ENCODE results near the gene ABCG5.

ABCG5 gene

DNA sequence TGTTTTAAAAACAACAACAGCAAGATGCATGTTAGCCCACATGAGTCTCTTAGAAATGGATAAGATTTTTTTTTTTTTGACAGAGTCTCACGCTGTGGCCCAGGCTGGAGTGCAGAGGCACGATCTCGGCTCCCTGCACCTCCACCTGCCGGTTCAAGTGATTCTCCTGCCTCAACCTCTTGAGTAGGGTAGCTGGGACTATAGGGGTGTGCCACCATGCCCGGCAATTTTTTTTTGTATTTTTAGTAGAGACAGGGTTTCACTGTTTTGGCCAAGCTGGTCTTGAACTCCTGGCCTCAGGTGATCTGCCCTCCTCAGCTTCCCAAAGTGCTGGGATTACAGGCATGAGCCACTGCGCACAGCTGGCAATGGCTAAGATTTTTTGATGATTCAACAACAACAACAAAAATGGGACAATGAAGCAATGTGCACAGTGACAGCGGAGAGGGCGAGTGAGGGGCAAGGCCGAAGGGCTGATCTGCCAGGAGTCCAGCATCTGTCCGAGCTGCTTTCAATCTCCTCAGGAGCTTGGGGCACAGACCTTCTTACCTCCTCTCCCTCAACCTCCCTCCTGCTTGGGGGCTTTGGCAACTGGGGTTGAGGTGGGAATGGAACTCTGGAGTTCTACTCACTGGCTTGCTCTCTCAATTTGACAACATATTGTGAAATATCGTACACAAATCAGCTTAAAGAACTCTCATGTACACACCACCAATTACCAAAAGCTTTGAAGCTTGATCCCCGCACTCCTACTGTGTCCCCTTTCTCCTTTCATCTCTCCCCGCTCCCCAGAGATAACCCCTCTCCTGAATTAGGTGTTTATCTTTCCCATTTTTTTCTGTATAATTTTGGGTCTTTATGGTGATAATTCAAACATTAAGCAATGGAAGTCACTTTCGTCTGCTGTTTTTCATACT, 3.6 kb upstream of the ABCG5 start:
- no peak for DNase-seq

DNA sequence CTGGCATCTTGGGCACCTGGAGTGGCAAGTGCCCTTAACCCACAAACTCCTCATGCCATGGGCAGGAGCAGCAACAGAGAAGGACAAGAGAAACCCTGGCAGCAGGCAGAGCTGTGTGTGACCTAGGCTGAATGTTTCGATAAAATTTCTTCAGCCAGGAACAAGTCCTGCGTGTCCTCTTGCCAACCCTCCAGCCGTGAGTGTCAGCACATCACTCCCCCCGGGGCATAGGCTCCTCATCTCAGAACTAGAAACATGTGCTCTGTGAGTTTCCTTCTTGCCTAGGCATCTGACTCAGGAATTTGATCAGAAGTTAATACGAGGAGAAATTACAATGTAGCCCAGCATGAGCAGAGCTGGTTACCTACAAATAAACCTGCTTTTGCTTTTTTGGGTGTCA, 2.3 kb upstream of the ABCG5 start:
- no peak for DNase-seq

DNA sequence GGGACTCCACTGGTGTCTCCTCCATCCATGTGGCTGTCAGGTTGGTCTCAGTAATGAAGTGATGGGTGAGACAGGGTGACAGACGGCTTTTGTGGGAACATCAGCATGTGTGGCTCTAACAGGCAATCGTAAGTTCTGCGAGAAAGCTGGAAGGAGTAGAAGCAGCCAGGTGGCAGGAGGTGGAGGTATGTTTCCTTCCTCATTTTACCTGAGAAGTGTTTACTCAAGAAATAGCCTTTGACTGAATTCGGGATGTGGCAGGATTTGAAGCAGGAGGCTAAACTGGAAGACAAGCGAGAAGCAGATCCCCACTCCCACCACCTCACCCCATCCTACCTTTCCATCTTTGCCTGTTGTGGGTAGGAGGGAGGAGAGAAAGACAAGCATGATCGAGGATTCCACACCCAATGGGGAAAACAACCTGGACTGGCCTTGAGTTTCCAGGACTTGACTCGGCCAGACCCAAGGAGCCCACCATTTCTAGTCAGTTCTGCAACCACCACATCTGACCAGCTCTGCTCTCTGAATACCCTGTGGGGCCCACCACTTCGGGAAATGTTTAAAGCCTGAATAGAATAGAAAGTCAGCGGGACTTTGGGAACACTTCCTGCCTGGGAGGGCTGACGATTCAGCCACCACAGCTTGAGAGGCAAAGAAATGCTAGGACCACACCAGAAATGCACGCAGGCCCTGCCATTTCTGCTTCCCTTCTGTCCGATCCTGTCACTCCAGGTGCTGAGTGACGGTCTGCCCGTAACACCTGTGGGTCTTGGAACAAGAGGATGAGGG, 1.3 kb upstream of the ABCG5 start:
- no peak for DNase-seq

DNA sequence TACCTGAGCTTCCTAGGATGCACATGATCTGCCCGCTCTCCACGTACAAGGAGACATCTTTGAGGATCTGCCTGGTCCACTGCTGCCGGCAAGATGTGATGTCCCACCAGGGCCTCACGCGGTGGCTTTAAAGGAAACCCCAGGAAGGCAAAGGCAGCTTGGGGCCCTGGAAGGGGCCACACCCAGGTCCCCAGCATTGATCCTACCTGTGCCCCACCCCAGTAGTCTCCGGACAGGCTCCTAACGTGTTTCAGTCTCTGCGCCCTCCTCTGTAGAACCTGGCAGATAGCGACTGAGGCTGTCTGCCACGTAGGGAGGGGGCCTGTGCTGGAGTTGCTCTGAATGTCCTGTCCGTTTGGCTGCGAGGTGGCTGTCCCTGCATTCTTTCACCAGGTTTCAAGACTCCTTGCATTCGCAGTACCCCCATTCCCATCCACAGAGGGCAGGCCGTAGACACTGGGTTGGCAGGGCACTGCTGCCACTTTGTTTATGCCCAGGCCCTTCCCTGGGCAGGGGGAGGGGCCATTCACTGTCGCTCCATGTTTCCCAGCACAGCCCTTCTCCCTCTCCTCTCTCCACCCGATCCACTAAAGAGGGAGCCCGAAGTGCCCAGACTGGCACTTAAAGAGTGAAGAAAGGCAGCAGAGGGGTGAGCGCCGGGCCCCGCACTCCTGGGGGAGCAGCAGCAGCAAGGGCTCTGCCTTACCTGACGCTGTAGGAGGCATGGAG, 644 bp downstream of the ABCG5 start:
- no peak for DNase-seq

DNA sequence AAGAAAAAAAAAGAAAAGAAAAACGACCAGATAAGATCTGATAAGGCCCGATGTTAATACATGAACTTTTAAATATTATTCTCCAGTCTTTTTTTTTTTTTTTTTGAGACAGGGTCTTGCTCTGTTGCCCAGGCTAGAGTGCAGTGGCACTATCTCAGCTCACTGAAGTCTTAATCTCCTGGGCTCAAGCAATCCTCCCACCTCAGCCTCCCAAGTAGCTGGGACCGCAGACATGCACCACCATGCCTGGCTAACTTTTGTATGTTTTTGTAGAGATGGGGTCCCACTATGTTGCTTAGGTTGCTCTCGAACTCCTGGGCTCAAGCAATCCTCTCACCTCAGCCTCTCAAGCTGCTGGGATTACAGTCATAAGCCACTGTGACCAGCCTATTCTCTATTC, 1.6 kb downstream of the ABCG5 start:
- no peak for DNase-seq

DNA sequence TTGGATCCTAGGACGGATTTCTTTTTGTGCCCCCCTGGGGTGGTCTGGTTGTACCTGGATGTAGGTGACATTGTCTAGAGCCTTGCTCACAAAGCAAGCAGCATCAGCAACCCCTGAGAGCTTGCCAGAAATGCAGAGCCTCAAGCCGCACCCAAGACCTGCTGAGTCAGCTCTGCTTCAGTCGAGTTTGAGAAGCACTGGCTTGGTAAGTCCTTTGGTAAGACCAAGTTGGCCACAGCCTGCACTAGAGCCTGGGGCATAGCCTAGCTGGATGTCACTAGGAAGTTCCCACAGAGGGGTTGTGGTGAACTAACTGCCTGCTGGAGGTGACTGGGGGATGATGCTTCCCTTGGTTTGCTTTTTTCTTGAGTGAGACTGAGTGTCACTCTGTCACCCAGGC, 6.2 kb downstream of the ABCG5 start:
- peak; percentile 3 for DNase-seq

DNA sequence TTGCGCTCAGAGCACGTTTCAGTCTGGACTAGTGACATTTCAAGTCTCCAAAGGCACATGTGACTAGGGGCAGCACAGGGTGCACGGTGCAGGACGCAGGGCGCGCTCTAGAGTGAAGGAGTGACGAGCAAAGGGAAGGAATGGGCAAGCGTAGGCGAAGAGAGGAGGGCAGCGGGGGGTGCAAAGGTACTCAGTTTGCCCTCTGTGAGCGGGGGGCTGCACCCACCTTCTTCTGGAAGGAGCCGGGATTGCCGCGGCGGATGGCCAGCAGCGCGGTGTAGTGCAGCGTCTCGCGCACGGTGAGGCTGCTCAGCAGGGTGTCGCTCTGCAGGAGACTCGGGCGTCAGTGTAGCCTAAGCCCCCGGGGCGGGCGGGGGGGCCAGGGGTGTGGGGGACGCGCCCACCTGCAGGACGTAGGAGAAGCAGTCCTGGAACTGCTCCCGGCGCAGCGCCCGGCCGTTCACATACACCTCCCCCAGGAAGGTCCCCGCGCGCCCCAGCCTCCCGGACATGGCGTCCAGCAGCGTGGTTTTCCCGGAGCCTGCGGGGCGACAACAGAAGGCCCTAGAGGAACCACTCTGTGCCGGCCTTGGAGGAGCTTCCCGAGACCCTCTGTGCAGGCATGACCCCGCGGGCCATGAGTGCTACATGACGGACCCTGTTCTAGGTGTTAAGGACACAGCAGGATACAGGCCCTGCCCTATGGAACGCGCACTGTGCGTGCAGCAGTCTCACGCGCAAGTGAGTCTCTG, 6.9 kb downstream of the ABCG5 start:
- DNase-seq: no peak

DNA sequence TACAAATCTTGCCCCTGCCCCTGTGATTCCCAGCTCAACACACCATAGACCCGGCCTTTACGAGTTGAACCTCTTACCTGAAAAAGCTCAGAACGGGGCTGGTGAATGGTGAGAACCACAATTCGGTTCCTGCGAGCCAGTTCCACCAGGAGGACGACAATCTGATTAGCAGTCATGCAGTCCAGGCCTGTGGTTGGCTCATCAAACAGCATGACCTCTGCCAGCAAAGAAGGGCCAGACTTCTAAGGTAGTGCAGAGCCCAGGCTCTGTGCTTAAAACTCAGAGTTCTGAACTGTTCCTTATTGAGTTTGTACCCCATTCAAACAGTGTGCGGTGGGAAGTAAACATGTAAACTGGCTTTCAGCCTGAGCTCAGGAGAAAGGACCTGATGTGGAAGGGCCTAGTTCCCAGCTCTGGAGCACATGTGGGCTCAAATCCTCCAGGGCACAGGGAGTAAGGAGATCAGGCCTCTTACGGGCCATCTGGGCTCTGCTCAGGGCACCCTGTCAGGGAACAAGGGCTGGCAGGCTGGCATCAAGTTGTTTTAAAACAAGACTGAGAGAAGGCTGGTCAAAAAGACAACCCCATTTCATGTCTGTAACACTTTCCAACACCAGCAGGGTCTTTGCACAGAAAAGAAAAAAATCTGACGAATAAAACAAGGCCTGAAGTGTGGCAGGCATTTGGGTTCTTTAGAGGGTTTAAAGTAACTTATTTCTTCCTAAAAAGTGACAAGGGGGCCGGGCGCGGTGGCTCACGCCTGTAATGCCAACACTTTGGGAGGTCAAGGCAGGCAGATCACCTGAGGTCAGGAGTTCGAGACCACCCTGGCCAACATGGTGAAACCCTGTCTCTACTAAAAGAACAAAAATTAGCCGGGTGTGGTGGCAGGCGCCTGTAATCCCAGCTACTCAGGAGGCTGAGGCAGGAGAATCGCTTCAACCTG, 12.1 kb downstream of the ABCG5 start:
- DNase-seq: no peak

DNA sequence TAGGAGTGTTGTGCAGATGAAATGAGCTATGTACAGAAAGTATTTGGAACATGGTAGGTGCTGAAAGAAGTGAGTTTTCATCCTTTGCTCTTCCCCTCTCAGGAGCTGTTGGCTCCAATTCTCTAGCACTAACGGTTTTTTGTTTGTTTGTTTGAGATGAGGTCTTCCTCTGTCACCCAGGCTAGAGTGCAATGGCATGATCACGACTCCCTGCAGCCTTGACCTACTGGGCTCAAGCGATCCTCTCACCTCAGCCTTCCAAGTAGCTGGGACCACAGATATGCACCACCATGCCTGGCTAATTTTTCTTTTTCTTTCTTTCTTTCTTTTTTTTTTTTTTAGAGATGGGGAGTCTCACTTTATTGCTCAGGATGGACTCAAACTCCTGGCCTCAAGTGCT, 12.8 kb downstream of the ABCG5 start:
- DNase-seq: no peak

DNA sequence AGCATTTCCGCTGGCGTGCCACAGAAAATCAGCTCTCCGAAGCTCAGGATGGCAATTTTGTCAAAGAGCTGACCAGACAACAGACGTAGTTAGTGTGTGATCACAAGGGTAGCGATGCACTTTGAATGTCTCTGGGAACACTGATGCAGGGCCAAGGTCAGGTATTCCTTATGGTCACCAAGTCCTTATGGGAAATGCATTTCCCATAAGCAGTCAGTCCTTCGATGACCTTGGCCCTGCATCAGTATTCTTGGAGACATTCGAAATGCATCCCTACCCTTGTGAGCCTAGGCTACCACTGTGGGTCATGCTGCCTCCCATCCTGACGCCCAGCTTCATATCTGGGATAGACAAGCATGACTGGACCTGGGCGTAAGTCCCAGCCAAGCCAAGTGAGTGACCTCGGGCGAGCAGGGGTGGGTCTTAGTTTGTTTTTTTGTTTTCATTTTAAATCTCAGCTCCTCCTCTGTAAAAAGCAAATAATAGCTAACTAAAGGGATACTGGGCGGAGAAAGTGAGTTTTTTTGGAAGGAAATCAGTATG, 13.6 kb downstream of the ABCG5 start:
- DNase-seq: no peak

DNA sequence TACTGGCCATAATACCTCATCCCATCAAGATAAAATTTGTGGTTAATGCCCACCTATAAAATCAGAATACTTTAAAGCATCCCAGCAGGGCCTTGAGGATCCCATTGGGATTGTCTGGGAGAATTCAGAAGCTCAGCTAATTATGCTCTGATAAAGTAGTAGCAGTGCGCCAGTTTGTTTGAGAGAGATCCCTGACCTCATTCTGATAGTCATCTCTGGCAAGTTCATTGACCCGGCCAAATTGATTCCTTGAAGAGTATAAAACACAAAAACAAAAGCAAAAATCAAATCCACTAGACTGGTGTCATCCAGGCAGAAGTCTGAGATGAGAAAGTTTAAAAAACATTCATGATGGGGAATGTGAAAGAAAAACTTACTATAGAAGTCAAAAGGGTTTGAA, 14.1 kb downstream of the ABCG5 start:
- DNase-seq: no peak

DNA sequence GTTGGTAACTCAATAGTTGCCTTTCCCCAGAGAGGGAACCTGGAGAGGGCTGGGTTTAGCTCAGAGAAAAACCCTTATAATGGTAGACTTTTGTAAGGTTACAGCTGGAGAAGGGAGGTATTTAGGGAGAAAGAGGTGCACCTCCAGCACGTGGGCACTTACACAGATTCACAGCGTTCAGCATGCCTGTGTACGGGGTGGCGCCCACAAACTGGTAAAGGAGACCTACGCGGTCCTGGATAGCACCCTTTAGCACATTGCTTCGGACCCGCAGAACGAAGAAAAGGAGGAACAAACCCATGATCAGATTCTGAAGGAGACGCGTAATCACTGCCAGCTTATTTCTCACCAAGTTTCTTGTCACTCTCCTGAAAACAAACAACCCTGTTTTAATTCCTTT, 14.9 kb downstream of the ABCG5 start:
- DNase-seq: no peak

DNA sequence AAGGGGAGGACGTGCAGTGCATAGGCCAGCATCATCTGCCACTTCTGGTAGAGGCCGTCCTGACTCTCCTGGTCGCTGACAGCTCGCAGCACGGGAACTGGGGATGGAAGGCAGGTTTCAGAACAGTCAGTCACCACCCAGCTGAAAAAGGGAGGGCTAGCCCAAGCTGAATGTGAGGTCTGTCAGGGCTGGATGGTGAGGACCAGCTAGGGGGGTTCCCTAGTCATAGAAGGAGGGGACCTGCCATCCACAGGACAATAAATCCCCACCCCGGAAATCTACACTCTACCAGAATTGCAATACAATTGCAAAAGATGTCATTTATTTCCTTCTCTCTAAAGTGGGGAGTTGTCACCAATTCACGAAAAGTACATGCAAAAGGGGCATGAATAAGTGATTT, 15.8 kb downstream of the ABCG5 start:
- DNase-seq: no peak

DNA sequence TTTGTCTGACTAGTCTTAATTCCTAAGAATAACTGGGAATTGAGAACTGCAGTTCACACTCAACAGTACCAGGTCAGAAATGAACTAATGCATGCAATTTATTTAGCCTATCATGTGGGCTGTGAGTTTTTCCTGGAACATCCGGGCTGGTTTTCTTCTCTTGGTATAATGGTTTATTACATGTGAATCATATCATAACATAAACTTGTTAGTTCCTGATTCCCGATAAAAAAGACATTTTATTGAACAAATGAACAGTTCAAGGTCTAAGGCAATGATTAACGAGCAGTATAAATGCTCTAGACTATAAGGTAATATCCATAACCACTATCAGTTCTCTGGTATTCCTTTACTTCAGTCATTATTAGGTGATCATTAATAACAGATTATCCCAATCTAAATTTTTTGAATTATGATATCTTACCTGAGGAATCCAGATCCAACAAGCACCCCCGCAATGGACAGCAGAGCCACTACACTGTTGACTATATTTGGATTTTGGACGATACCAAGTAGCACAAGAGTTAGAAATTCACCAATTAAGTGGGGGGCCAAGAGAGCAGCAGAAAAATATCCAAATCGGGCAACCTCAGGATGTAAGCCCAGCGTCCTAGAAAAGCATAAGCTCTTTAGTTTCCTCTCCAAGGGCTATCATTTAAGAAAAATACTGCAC, 19.0 kb downstream of the ABCG5 start:
- DNase-seq: no peak

DNA sequence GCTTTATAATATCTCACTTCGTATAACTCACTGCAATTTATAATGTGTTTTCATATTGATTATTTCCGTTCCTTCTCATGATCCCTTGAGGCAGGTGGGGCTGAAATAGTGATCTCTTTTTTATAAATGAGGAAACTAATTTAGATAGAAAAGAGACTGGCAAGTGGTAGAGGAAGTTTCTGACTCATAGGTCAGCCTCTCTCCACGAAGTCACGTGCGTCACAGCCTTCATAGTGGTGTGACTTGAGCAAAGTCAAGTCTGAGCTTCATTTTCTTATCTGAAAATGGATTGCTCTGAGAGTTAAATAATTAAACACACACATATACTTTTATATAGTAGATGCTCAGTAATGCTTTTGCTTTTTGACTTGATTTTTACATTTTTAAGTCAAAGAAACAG, 19.9 kb downstream of the ABCG5 start:
- DNase-seq: no peak

DNA sequence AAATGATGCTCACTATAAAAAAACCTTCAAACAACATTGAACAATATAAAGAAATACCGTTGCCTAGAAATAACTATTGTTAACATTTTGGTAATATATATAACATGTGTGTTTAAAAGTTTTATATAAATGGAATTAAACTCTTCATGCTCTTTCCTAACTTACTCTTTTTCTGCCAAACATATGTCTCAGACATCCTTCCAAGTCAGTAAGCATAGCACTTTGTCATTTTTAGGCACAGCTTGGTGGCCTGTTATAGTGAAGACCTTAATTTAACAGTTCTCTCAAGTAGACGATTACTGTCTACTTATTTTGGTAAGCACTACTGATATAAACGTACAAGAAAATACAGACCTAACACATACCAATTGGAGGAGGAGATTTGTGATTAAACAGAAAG, 23.9 kb downstream of the ABCG5 start:
- no peak for DNase-seq

DNA sequence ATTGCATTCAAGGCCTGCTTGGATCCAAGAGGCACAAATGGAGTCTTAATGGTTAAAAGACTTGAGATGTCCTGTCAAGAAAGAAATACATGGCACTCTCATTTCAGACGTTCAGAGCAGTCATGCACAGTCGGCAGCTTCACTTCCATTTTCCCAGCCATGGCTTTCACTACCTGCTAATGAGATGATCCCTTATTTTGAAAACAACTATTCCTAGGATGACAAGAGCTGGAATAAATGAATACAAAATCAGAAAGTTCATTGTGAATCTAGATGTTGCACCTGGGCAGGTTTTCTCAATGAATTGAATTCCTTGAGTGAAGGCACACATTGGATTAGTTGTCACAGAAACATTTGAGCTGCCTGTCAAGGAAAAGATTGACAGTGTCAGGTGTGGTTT, 25.7 kb downstream of the ABCG5 start:
- DNase-seq: no peak

DNA sequence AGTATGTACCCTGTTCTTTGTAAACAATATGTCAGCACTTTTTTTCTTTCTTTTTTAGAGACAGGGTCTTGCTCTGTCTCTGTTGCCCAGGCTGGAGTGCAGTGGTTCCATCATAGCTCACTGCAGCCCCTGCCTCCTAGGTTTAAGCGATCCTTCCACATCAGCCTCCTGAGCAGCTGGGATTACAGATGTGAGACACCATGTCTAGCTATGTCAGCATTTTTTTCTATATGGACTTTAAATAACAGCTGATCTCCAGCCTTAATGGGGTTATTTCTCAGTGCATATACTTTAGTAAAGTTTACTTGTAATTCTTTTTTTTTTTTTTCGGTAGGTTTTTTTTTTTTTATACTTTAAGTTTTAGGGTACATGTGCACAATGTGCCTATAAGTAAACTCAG, 26.6 kb downstream of the ABCG5 start:
- no peak for DNase-seq

DNA sequence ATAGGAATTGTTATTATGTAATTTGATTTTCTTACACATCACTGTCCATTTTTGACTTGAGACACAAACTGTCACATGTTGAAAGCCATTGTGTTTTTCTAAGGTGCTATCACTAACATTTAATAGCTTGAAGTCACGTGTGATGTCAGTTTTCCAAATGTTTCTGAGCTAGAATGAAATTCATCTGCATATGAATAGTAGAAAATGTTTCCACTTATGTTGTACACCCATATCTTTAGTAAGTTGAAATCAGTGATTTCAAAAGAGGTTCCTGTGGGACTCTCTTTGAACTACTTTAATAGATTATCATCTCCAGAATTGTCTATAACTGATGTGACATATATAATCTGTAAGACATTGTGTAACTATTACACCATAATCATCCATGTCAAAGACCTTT, 27.8 kb downstream of the ABCG5 start:
- no peak for DNase-seq

DNA sequence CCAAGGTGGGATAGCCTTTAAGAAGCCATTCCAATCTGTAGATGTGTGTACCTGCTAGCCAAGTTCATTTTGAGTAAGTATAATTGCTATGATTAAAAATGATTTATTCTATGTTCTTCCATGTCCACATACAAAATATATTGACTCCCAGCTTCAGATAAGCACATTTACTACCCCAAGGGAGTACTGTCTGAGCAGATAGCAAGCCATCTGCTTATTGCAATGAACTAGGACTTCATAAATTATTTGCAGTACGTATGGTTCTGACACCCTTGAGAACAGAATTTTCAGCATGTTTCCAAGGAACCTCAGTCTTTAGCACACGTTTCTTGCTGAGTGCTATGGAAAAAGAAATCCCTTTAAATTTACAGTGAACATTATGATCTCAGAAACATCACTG, 28.2 kb downstream of the ABCG5 start:
- no peak for DNase-seq

DNA sequence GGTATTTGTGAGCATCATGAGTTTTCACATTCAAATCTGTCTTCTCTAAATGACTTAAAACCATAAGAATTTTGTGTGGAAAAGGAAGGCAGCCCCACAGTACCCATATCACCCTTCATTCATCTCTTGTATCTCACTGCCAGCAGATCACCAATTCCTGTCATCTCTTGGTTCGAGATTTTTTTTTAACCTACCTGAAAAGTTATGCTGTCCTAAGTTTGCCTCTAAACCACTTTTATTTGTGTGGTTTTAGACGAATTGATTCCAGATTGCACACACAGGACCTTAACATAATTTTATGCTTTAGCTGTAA, 32.0 kb downstream of the ABCG5 start:
- no peak for DNase-seq
